DND-41 (cell line): ENCODE data around the gene ARMC7.

Source experiments
- CTCF ChIP-seq: IDR thresholded peaks from 2 replicates; pipeline ENCODE4 v1.5.1; 2012; ENCODE audit warnings: borderline replicate concordance, low read length, moderate library complexity, mild to moderate bottlenecking; ENCODE audit not compliant: poor library complexity, severe bottlenecking; ENCODE audit errors: extremely low read depth
- EZH2 ChIP-seq: IDR thresholded peaks from 3 replicates; pipeline ENCODE4 v1.6.1; 2012; ENCODE audit warnings: borderline replicate concordance, low read depth, mild to moderate bottlenecking, moderate library complexity, low read length, inconsistent platforms; ENCODE audit not compliant: severe bottlenecking

GRCh38 chr17:75065562-75066151 is 44.1 kb upstream of the ARMC7 start:
- TF ChIP-seq EZH2: no peak
- TF ChIP-seq CTCF: no peak
